NCI-H2107 treated with DMSO at 0.1 percent for 48 hours (cell line): ENCODE data around the gene U2AF1L4.
"Not testable (repeated sequence)": the region's sequence is repeated elsewhere in the genome, so short reads cannot be mapped to it uniquely, and the experiment has no call there.

ENCODE experiments used
- DNase-seq: peaks from one replicate; lab custom pipeline; 2025; ENCODE audit not compliant: unreplicated experiment; lab: John Stamatoyannopoulos, UW

Gene U2AF1L4

GRCh38 chr19:35781650-35782049 lies 36.4 kb upstream of the U2AF1L4 start:
- no peak for DNase-seq

- no peak for DNase-seq
Measured at GRCh38 chr19:35780717-35781116, 35.5 kb upstream of the U2AF1L4 start.

- DNase-seq: no peak
Measured at GRCh38 chr19:35780058-35780457, 34.8 kb upstream of the U2AF1L4 start.

GRCh38 chr19:35779033-35779432 lies 33.8 kb upstream of the U2AF1L4 start:
- DNase-seq: peak; percentile 4

GRCh38 chr19:35777961-35778360 lies 32.7 kb upstream of the U2AF1L4 start:
- DNase-seq: no peak

GRCh38 chr19:35777086-35777841 lies 32.0 kb upstream of the U2AF1L4 start:
- DNase-seq: no peak

GRCh38 chr19:35776102-35776788 lies 31.0 kb upstream of the U2AF1L4 start:
- DNase-seq: no peak

GRCh38 chr19:35775298-35776101 lies 30.3 kb upstream of the U2AF1L4 start, which contains the start of gene ARHGAP33:
ARHGAP33 (plus strand) TSS chr19:35775564; CDS start chr19:35775659, 95 bp downstream.
- DNase-seq: peak; percentile 93

GRCh38 chr19:35775046-35775297 lies 29.8 kb upstream of the U2AF1L4 start:
- no peak for DNase-seq

GRCh38 chr19:35774274-35775045 lies 29.2 kb upstream of the U2AF1L4 start:
- no peak for DNase-seq

- no peak for DNase-seq
Measured at GRCh38 chr19:35773020-35773806, 28.0 kb upstream of the U2AF1L4 start.

GRCh38 chr19:35772362-35772761 lies 27.1 kb upstream of the U2AF1L4 start:
- DNase-seq: not testable (repeated sequence)

GRCh38 chr19:35768082-35768421 lies 22.8 kb upstream of the U2AF1L4 start:
- DNase-seq: no peak

GRCh38 chr19:35767288-35768081 lies 22.3 kb upstream of the U2AF1L4 start:
- no peak for DNase-seq

- no peak for DNase-seq
Measured at GRCh38 chr19:35766571-35767104, 21.4 kb upstream of the U2AF1L4 start.

- no peak for DNase-seq
Measured at GRCh38 chr19:35764432-35765315, 19.5 kb upstream of the U2AF1L4 start.

GRCh38 chr19:35760711-35761349 lies 15.6 kb upstream of the U2AF1L4 start:
- DNase-seq: no peak

GRCh38 chr19:35759697-35760096 lies 14.5 kb upstream of the U2AF1L4 start:
- no peak for DNase-seq
